Urothelium cell line (cell line): ENCODE measurements around the gene RSPH1.
A peak's percentile ranks its signal among the peaks of the same experiment; 100 is the strongest.
"Not testable (repeated sequence)": the region's sequence is repeated elsewhere in the genome, so short reads cannot be mapped to it uniquely, and the experiment has no call there.

ENCODE experiments used
- DNase-seq: peaks from one replicate; pipeline ENCODE4 v3.0.0; 2011; ENCODE audit warnings: low spot score, mixed read lengths
- FAIRE-seq: peaks from 2 replicates; lab custom pipeline; 2011; peaks lifted over from hg19 to GRCh38; lab: Jason Lieb, UNC

The RSPH1 gene

DNA sequence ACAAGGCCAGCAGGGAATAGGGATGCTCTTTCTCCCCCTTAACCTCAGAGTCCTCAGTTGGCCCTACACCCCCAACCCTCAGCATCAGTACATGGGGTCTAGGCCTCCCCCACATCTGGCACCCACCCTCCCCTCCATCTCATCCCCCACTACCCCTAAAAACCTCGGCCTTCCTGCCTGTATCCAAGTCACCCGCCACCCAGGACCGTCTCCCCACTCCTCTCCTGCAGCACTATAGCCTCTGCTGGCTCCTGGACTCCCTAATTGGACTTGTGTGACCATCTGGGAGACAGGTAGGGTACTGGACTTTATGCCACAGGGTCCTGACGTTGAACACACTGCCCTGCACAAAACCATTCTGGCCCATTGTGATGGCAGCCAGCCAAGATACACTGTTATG is 6.0 kb downstream of the RSPH1 start:
- no peak for FAIRE-seq
- DNase-seq, result no peak

- DNase-seq (no peak), FAIRE-seq (no peak)
Observed at GRCh38 chr21:42489006-42489563, 6.9 kb downstream of the RSPH1 start.

- DNase-seq (no peak), FAIRE-seq (no peak)
Observed at GRCh38 chr21:42486531-42486930, 9.5 kb downstream of the RSPH1 start.

- DNase-seq (no peak), FAIRE-seq (no peak)
Observed at GRCh38 chr21:42486072-42486471, 10.0 kb downstream of the RSPH1 start.

DNA sequence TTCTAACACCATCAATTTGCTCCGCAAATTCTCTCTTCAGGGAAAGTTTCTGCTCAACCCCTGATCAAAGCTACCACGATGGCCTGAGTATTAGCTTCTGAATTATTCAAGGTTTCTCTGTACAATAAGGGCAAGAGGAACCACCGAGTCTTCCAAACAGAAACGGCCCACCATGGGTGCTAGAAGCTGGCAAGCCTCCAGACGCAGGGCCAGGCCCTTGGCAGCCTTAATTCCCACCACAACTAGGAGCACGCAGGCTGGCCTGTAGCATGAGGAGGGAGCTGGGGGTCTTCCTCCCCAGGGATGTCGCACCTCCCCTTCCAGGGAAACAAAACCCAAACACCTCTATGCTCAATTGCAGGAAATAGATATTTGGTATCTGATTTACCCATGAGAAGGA is 11.1 kb downstream of the RSPH1 start:
- DNase-seq, result no peak
- FAIRE-seq, result no peak

DNA sequence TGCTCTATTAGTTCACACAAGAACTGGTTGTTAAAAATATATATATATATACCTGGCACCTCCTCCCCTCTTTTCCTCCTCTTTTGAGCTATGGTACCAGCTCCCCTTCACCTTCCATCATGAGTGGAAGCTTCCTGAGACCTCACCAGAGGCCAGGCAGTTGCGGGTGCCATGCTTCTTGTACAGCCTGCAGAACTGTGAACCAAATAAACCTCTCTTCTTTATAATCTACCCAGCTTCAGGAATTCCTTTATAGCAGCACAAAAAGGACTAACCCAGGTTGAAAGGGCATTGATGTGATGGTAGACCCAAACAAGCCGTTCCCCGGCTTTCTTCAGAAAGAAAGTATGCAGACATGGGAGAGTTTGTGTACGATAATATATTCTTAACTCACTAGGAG is 14.9 kb downstream of the RSPH1 start:
- DNase-seq, result no peak
- no peak for FAIRE-seq

- DNase-seq, result no peak
- no peak for FAIRE-seq
Observed at GRCh38 chr21:42480736-42481135, 15.3 kb downstream of the RSPH1 start.

DNA sequence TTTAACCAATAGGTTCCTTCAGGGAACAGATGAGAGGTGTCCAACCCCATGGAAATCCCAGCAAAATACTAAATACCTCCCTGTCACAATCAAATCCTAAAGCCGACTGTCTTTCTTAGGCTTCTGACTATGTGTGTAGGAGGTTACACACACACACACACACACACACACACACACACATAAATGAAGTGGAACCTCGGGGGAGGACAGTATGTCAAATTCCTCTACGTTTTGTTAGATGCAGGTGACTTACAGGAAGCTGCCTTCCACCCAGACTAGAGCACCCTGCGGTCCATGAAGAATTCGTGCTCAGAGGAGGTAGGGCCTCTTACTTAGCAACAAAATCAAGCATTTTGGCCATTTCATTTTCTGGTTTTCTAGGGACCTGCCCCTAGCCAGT is 16.4 kb downstream of the RSPH1 start:
- FAIRE-seq (no peak), DNase-seq (no peak)

GRCh38 chr21:42478504-42478903 is 17.5 kb downstream of the RSPH1 start:
- DNase-seq (no peak), FAIRE-seq (no peak)

DNA sequence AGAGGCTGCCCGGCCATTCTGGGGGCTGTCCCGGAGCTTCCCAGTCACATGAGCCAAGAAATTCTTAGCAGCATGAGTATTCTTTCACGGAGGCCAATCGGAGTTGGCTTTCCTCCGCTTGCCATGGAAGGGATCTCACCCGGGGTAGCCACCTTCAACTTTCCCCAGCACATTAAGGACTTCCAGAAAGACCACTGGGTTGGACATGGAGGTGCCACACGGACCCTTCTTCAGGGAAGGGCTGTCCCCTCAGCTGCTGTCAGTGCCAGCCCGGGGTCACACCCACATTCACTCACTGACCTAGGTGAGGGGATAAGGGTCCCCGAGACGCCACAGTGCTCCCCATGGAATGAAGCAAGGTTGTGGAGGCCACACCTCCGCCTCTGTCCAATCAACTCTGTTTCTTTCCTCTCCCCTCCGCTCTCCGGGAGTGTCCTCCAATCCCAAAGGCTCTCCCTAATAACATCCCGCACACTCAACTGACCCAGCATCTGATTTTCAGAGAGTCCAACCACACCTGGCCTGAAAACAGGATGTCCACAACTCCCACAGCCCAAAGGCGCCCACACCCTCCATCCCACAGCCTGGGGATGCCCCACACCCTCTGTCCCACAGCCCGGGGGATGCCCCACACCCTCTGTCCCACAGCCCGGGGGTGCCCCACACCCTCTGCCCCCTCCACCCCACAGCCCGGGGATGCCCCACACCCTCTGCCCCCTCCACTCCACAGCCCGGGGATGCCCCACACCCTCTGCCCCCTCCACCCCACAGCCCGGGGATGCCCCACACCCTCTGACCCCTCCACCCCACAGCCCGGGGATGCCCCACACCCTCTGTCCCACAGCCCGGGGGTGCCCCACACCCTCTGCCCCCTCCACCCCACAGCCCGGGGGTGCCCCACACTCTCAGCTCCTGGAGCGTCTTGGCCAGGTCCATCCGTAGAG is 19.4 kb downstream of the RSPH1 start:
- FAIRE-seq, result no peak
- DNase-seq, result no peak

GRCh38 chr21:42475526-42476387 is 20.3 kb downstream of the RSPH1 start:
- DNase-seq (no peak), FAIRE-seq (no peak)

GRCh38 chr21:42475036-42475435 is 21.0 kb downstream of the RSPH1 start:
- no peak for DNase-seq
- no peak for FAIRE-seq

DNA sequence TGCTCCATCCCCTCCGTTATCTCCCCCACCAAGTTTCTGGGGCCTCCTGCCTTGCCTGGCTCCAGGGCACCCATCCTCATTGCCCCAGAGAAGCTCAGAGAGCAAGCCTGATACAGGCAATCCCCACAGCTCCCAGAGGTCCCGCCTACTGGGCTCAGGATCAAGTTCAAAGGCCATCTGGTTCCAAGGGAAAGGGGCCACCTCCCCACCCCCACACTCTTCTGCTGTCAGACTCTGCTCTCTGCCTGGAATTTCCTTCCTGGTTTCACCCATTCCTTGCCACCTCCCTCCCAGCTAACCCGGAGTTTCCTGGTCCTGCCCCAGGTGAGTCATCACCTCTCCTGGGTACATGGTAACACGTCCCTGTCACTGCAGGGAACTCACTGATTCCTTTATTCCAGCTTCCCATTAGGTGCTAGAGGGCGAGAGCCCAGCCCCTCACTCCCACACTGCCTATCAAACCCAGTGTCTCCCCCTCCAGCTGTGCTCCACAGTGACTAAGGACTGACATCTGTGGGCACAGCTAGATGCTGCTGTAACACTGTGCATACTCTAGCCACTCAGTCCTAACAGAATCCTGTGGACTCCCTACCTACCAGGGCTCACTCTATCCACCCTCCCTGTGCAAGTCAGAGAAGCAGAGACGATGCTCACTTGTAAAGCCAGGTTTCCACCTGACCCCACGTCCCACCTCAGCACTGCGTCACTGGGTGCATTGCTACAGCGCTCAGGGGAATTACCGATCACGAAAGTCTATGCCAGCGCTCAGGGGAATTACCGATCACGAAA is 21.8 kb downstream of the RSPH1 start:
- DNase-seq, result peak; percentile 79

DNA sequence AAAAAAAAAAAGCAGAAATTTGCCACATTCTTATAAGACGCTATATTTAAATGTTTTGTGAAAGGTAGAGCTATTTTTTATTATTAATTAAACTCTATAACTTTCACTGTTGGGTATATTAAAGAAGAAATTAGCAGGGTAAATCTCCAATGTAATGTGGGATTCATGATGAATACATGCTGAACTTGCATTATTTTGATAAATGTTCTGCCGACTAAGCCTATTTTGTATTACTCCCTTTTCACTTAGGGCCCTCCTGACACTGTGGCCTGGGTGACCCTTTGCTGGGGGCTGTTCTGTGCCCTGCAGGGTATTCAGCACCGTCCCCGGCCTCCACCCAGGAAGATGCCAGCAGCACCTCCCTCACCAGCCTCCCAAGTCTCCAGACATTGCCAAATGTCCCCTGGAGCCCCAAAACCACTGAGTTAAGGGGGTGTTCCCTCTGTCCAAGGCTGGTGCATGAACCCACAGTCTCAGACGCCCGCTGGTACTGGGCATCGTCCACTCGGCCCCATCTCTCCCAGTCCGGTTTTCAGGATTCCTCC is 22.5 kb downstream of the RSPH1 start:
- DNase-seq, result no peak

More for the DNA sequence above, 21.8 kb downstream of the RSPH1 start:
- peak; percentile 30 for FAIRE-seq

GRCh38 chr21:42472521-42472920 is 23.5 kb downstream of the RSPH1 start:
- no peak for FAIRE-seq

More for the DNA sequence above, 22.5 kb downstream of the RSPH1 start:
- no peak for FAIRE-seq

GRCh38 chr21:42471716-42472330 is 24.2 kb downstream of the RSPH1 start:
- no peak for FAIRE-seq

More at GRCh38 chr21:42472521-42472920, 23.5 kb downstream of the RSPH1 start:
- DNase-seq, result no peak

GRCh38 chr21:42471206-42471605 is 24.8 kb downstream of the RSPH1 start:
- FAIRE-seq (no peak), DNase-seq (no peak)

More at GRCh38 chr21:42471716-42472330, 24.2 kb downstream of the RSPH1 start:
- DNase-seq, result no peak

- not testable (repeated sequence) for DNase-seq, FAIRE-seq
Observed at GRCh38 chr21:42469726-42470125, 26.3 kb downstream of the RSPH1 start.

- FAIRE-seq (no peak), DNase-seq (no peak)
Observed at GRCh38 chr21:42469272-42469671, 26.8 kb downstream of the RSPH1 start.
